Effector memory CD4-positive, alpha-beta T cell (primary cell): ENCODE measurements around the gene CHD9NB.
"Not testable (repeated sequence)": the region's sequence is repeated elsewhere in the genome, so short reads cannot be mapped to it uniquely, and the experiment has no call there.

Source experiments
- DNase-seq, 3 donors: peaks; one replicate each; pipeline ENCODE4 v3.0.0-alpha.2; 2020
- H3K27ac ChIP-seq: 2 replicates; pipeline ENCODE4 v1.7.0; 2013; ENCODE audit warnings: mild to moderate bottlenecking, low read length, moderate library complexity; ENCODE audit not compliant: insufficient read depth, poor library complexity, severe bottlenecking
- H3K27me3 ChIP-seq: replicated peaks from 2 replicates; pipeline ENCODE4 v1.7.0; 2013; ENCODE audit warnings: mild to moderate bottlenecking, low read length; ENCODE audit not compliant: insufficient read depth, control insufficient read depth, poor library complexity, severe bottlenecking
- H3K36me3 ChIP-seq: 2 replicates; pipeline ENCODE4 v1.7.0; 2013; ENCODE audit warnings: mild to moderate bottlenecking, low read length, moderate library complexity; ENCODE audit not compliant: control insufficient read depth, insufficient read depth
- H3K4me1 ChIP-seq: 2 replicates; pipeline ENCODE4 v1.7.0; 2013; ENCODE audit warnings: low read length, mild to moderate bottlenecking; ENCODE audit not compliant: control insufficient read depth, insufficient read depth, poor library complexity, severe bottlenecking
- H3K4me3 ChIP-seq: 2 replicates; pipeline ENCODE4 v1.7.0; 2013; ENCODE audit warnings: low read length, low read depth, mild to moderate bottlenecking; ENCODE audit not compliant: insufficient read depth, poor library complexity, severe bottlenecking
- H3K9me3 ChIP-seq: 2 replicates; pipeline ENCODE4 v1.7.0; 2013; ENCODE audit warnings: mild to moderate bottlenecking, low read length, moderate library complexity; ENCODE audit not compliant: control insufficient read depth

The CHD9NB gene

DNA sequence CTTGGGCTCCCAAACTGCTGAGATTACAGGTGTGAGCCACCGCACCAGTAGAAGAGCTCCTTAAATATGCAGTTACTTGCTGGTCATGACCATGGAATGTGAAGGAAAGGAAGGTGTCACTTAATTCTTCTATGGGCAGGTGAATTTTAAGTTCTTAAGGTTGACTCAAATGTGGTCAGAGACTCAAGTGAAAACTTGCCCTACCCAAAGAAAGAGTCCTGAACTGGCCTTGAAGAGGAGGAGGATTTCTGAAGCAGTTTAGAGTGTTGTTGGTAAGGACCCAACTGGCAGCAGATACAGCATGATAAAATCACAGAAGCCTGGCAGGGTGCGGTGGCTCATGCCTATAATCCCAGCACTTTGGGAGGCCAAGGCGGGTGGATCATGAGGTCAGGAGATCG lies 31.4 kb upstream of the CHD9NB start:
- Histone ChIP-seq H3K27ac (no peak overlapping the region), H3K4me1 (no peaks in the 10 kb centered on the region), H3K4me3 (no peak overlapping the region), H3K36me3 (no peaks in the 10 kb centered on the region), H3K27me3 (no peaks in the 10 kb centered on the region), H3K9me3 (no peaks in the 10 kb centered on the region)
- no peak for DNase-seq

- H3K4me3 ChIP-seq, result no peak overlapping the region
- no peak overlapping the region for H3K27ac ChIP-seq
- no peaks in the 10 kb centered on the region for H3K27me3 ChIP-seq
- no peaks in the 10 kb centered on the region for H3K4me1 ChIP-seq
- H3K9me3 ChIP-seq, result no peaks in the 10 kb centered on the region
- no peaks in the 10 kb centered on the region for H3K36me3 ChIP-seq
- DNase-seq, result no peak
Measured at GRCh38 chr16:53083119-53083518, 30.4 kb upstream of the CHD9NB start.

DNA sequence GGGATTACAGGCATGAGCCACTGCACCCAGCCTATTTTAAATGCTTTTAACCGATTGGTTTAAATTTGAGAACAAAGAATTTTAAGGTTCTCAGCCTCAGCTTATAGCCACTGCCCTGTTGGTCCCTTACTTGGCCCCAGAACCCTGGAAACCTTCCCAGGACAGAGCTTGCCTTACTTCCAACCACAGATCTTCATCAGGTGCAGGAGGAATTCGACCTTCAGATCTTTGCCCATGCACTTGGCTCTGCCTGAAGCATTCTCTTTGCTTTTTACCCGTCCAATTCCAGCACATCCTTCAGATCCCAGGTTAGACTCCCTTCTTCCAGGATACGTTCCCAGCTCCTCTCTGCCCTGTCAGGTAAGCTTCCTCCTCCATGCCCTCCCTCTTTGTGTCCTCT lies 29.8 kb upstream of the CHD9NB start:
- H3K36me3 ChIP-seq, result no peaks in the 10 kb centered on the region
- no peak for DNase-seq
- no peak overlapping the region for H3K4me3 ChIP-seq
- H3K9me3 ChIP-seq, result no peaks in the 10 kb centered on the region
- H3K4me1 ChIP-seq, result no peaks in the 10 kb centered on the region
- H3K27ac ChIP-seq, result no peak overlapping the region
- no peaks in the 10 kb centered on the region for H3K27me3 ChIP-seq

DNA sequence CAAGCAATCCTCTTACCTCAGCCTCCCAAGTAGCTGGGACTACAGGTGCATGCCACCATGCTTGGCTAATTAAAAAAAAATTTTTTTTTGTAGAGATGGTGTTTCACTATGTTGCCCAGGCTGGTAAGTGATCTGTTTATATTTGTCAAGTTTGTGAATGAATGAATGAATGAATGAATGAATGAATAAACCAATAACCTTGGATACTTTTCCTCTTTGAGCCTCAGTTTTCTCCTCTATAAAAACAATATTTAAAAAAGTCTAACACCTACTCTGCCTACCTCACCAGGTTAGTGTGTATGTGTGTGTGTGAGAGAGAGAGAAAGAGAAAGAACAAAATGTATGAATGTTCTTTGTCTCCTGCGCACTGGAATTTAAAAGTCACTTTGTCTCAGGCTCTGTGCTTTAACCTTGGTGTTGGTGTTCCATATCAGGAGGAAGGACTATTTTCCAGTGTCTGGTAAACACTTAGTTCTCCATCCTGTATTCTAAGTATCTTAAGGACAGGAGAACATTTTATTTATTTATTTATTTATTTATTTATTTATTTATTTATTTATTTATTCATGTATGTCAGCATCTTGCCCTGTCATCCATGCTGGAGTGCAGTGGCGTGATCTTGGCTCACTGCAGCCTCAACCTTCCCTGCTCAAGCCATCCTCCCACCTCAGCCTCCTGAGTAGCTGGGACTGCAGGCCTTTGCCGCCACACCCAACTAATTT lies 29.1 kb upstream of the CHD9NB start:
- H3K4me1 ChIP-seq, result no peaks in the 10 kb centered on the region
- H3K27ac ChIP-seq, result no peak overlapping the region
- no peak overlapping the region for H3K4me3 ChIP-seq
- no peaks in the 10 kb centered on the region for H3K9me3 ChIP-seq
- no peaks in the 10 kb centered on the region for H3K36me3 ChIP-seq
- DNase-seq, result no peak
- no peaks in the 10 kb centered on the region for H3K27me3 ChIP-seq

DNA sequence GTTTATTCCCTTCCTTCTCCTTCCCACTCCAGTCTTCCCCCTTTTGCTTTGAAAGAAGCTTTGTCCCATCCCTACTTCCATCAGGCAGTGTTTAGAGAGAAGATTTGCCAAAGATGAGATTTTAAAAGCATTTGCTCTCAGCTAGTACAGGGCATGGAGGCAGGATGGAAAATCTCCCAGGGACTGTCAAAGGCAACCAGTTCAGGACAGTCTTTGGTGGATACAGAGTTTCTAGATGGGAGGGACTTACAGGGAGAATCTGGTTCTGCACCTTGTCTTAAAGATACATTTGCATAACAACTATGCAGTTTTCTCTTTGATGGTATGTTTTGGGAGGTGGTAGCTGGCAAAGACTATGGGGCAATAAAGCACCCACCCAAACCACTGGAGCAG lies 28.3 kb upstream of the CHD9NB start:
- Histone ChIP-seq H3K27me3 (no peaks in the 10 kb centered on the region), H3K36me3 (no peaks in the 10 kb centered on the region), H3K27ac (no peak overlapping the region), H3K4me3 (no peak overlapping the region), H3K4me1 (no peaks in the 10 kb centered on the region), H3K9me3 (no peaks in the 10 kb centered on the region)
- DNase-seq, result no peak

- H3K27me3 ChIP-seq, result no peaks in the 10 kb centered on the region
- no peak overlapping the region for H3K27ac ChIP-seq
- no peaks in the 10 kb centered on the region for H3K36me3 ChIP-seq
- H3K9me3 ChIP-seq, result no peaks in the 10 kb centered on the region
- DNase-seq, result no peak
- no peaks in the 10 kb centered on the region for H3K4me1 ChIP-seq
- no peak overlapping the region for H3K4me3 ChIP-seq
Measured at GRCh38 chr16:53080345-53081031, 27.8 kb upstream of the CHD9NB start.

DNA sequence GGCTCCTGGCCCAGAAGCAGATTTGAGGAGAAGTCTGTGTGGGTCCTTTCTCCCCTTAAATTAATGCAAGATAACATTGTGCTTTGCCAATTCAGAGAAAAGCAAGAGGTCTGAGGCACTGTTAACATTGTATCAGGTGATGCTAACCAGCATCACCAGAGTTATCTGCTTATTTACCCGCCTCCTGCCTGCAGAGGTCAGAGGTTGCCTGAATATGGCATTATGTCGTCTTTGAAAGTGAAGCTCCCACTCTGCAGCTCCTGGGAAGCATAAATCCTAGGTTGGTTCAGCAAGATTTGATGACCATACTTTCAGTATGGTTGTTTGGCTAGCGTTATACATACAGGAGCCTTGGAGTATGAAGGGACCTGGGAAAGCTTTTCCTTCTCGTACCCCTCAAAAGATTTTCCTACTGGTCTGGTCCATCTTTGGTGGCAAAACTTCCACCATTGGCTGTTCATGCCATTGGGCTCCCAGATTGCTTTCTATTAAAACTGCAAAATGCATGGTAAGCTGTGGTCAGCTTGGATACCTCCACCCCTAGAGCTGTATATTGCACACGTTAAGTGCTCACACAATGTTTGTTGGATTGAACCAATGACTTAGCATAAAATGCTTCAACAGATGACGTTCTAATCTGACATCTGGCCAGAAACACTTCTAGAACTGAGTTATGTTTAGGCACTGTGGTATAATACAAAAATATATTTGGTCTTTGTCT lies 26.2 kb upstream of the CHD9NB start:
- no peak overlapping the region for H3K4me3 ChIP-seq
- no peaks in the 10 kb centered on the region for H3K36me3 ChIP-seq
- DNase-seq, result no peak
- no peaks in the 10 kb centered on the region for H3K27me3 ChIP-seq
- H3K9me3 ChIP-seq, result no peaks in the 10 kb centered on the region
- no peaks in the 10 kb centered on the region for H3K4me1 ChIP-seq
- H3K27ac ChIP-seq, result no peak overlapping the region

- no peaks in the 10 kb centered on the region for H3K36me3 ChIP-seq
- no peak for DNase-seq
- H3K4me1 ChIP-seq, result no peaks in the 10 kb centered on the region
- H3K4me3 ChIP-seq, result no peak overlapping the region
- H3K27me3 ChIP-seq, result no peaks in the 10 kb centered on the region
- H3K9me3 ChIP-seq, result no peaks in the 10 kb centered on the region
- no peak overlapping the region for H3K27ac ChIP-seq
Measured at GRCh38 chr16:53078247-53078646, 25.6 kb upstream of the CHD9NB start.

DNA sequence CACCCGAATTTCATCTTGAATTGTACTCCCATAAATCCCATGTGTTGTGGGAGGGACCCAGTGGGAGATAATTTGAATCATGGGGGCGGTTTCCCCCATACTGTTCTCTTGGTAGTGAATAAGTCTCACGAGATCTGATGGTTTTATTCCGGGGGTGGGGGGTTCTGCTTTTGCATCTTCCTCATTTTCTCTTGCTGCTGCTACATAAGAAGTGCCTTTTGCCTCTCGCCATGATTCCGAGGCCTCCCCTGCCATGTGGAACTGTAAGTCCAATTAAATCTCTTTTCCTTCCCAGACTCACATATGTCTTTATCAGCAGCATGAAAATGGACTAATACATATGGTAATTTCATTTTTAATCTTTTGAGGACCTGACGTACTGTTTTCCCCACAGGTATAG lies 22.8 kb upstream of the CHD9NB start:
- H3K36me3 ChIP-seq, H3K27me3 ChIP-seq: not testable (repeated sequence)

GRCh38 chr16:53074296-53074695 lies 21.6 kb upstream of the CHD9NB start:
- not testable (repeated sequence) for H3K9me3 ChIP-seq, DNase-seq, H3K4me1 ChIP-seq, H3K27ac ChIP-seq, H3K4me3 ChIP-seq, H3K36me3 ChIP-seq, H3K27me3 ChIP-seq

More for the DNA sequence above, 22.8 kb upstream of the CHD9NB start:
- not testable (repeated sequence) for H3K4me1 ChIP-seq, H3K9me3 ChIP-seq, DNase-seq, H3K4me3 ChIP-seq, H3K27ac ChIP-seq
